Endothelial cell of umbilical vein (primary cell): ENCODE data around the gene ZNF687. TPM values are rescaled to one million over a fixed set of nuclear protein-coding genes. Genes with fewer than 3 reads are reported as not detected.
A peak's percentile ranks its signal among the peaks of the same experiment; 100 is the strongest.

Experiments
- BruUV-seq: library from RNA; stranded (reverse); fragments of 400-500 nt; replicated peaks from 2 replicates; lab custom pipeline; 2021; lab: Mats Ljungman, UMichigan
- CTCF ChIA-PET: fragments of 300-600, 350-600 bp; sonication (Branson Sonifier 250); formaldehyde crosslinking; loops from one replicate; lab custom pipeline; 2021; ENCODE audit warnings: antibody characterized with exemption, inconsistent platforms; lab: Charles Lee
- POLR2A ChIA-PET: fragments of 300-600, 350-600 bp; sonication (Branson Sonifier 250); formaldehyde crosslinking; loops from one replicate; lab custom pipeline; 2021; ENCODE audit warnings: antibody characterized with exemption, inconsistent platforms; lab: Charles Lee
- DNase-seq: peaks from one replicate; pipeline ENCODE4 v3.0.0-alpha.2; 2011; ENCODE audit warnings: low read depth, low spot score
- FAIRE-seq: peaks from 2 replicates; lab custom pipeline; 2011; peaks lifted over from hg19 to GRCh38; lab: Jason Lieb, UNC
- H2AFZ ChIP-seq: 2 replicates; pipeline ENCODE4 v1.6.0; 2012; ENCODE audit warnings: low read depth, low read length, control low read depth, inconsistent platforms
- H3K27ac ChIP-seq: 2 replicates; pipeline ENCODE4 v1.5.1; 2011; ENCODE audit warnings: low read depth, mild to moderate bottlenecking, control low read depth, low read length, moderate library complexity; ENCODE audit not compliant: insufficient read depth
- H3K27me3 ChIP-seq, 2 experiments: 2 replicates each; pipeline versions ENCODE4 v1.6.0 to v1.6.1; 2011; ENCODE audit warnings: low read length in 2 of 2, mixed read lengths in 1 of 2; ENCODE audit not compliant: control insufficient read depth in 2 of 2, insufficient read depth in 2 of 2
- H3K36me3 ChIP-seq, 2 experiments: 2 replicates in 1 of 2; 3 replicates in 1 of 2; pipeline ENCODE4 v1.5.1; 2011; ENCODE audit warnings: low read length in 2 of 2, mild to moderate bottlenecking in 1 of 2, moderate library complexity in 1 of 2; ENCODE audit not compliant: control insufficient read depth in 2 of 2, insufficient read depth in 2 of 2; ENCODE audit errors: extremely low read depth in 1 of 2
- H3K4me1 ChIP-seq: 3 replicates; pipeline ENCODE4 v1.5.1; 2011; ENCODE audit warnings: mild to moderate bottlenecking, low read length; ENCODE audit not compliant: control insufficient read depth, insufficient read depth; ENCODE audit errors: extremely low read depth
- H3K4me2 ChIP-seq: 2 replicates; pipeline ENCODE4 v1.6.1; 2011; ENCODE audit warnings: low read length, control low read depth, mixed read lengths; ENCODE audit not compliant: insufficient read depth
- H3K4me3 ChIP-seq, 3 experiments: fragments of 200-600 bp in 1 of 3; sonication (generic), shearing (Covaris generic) in 1 of 3; replicated peaks in 1 of 3; 2 replicates each; pipeline ENCODE4 v1.5.1; 2011 to 2016; ENCODE audit warnings: control low read depth in 3 of 3, low read length in 3 of 3, mild to moderate bottlenecking in 2 of 3, inconsistent platforms in 1 of 3, low read depth in 1 of 3, moderate library complexity in 1 of 3; ENCODE audit not compliant: insufficient read depth in 1 of 3
- H3K79me2 ChIP-seq: 2 replicates; pipeline ENCODE4 v1.6.0; 2012; ENCODE audit warnings: low read length, inconsistent platforms; ENCODE audit not compliant: control insufficient read depth, insufficient read depth
- H3K9ac ChIP-seq: replicated peaks from 2 replicates; pipeline ENCODE3; 2011; ENCODE audit warnings: low read length, control low read depth; ENCODE audit not compliant: insufficient read depth; ENCODE audit errors: extremely low read depth
- H3K9me1 ChIP-seq: replicated peaks from 3 replicates; pipeline ENCODE4 v1.6.0; 2011; ENCODE audit warnings: mild to moderate bottlenecking, low read length; ENCODE audit not compliant: control insufficient read depth, insufficient read depth; ENCODE audit errors: extremely low read depth
- H3K9me3 ChIP-seq: replicated peaks from 2 replicates; pipeline ENCODE4 v1.5.1; 2012; ENCODE audit warnings: low read length, inconsistent platforms; ENCODE audit not compliant: control insufficient read depth, insufficient read depth
- H4K20me1 ChIP-seq: replicated peaks from 2 replicates; pipeline ENCODE3; 2011; ENCODE audit warnings: mild to moderate bottlenecking, low read length; ENCODE audit not compliant: control insufficient read depth, insufficient read depth; ENCODE audit errors: extremely low read depth
- EZH2 ChIP-seq: IDR thresholded peaks from 2 replicates; pipeline ENCODE4 v1.6.1; 2012; ENCODE audit warnings: borderline replicate concordance, low read depth, mild to moderate bottlenecking, moderate library complexity, low read length, inconsistent platforms; ENCODE audit not compliant: severe bottlenecking
- FOS ChIP-seq: IDR thresholded peaks from 2 replicates; pipeline ENCODE4 v1.6.1; 2011; ENCODE audit warnings: mild to moderate bottlenecking, low read length, moderate library complexity, borderline replicate concordance; ENCODE audit not compliant: insufficient read depth
- GATA2 ChIP-seq: IDR thresholded peaks from 2 replicates; pipeline ENCODE4 v1.7.0; 2011; ENCODE audit warnings: low read depth, mild to moderate bottlenecking, moderate library complexity, mixed read lengths, low read length; ENCODE audit not compliant: insufficient read length, insufficient read depth
- JUN ChIP-seq: IDR thresholded peaks from 2 replicates; pipeline ENCODE4 v1.6.1; 2011; ENCODE audit warnings: borderline replicate concordance, low read depth; ENCODE audit not compliant: insufficient read length, insufficient read depth
- MYC ChIP-seq: IDR thresholded peaks from one replicate; pipeline ENCODE4 v1.6.1; 2011; ENCODE audit warnings: mild to moderate bottlenecking, low read depth, low read length
- POLR2A ChIP-seq: IDR thresholded peaks from 2 replicates; pipeline ENCODE4 v1.6.1; 2012; ENCODE audit warnings: low read depth, mild to moderate bottlenecking, control low read depth, low read length
- POLR2AphosphoS5 ChIP-seq: IDR thresholded peaks from 2 replicates; pipeline ENCODE4 v1.6.1; 2012; ENCODE audit warnings: low read depth, mild to moderate bottlenecking, control low read depth, low read length, moderate library complexity; ENCODE audit not compliant: insufficient read depth
- dilution Hi-C: fragments of 300-500 bp; cut with MboI; formaldehyde crosslinking; loops from one replicate; pipeline ENCODE4 v1.15.0; 2019; ENCODE audit warnings: low sequenced_read_pairs; ENCODE audit not compliant: extremely low pct_ligation_motif_present
- intact Hi-C: fragments of 100-400 bp; cut with micrococcal nuclease; formaldehyde crosslinking; loops from one replicate; pipeline ENCODE4 v1.10.0; 2022
- polyA plus RNA-seq, 4 experiments: library from polyadenylated mRNA; depleted of rRNA in 3 of 4; stranded (reverse) in 3 of 4; unstranded in 1 of 4; fragments of >200 nt; gene quantifications; 2 replicates each; pipeline versions ENCODE4 v1.2.1 to v1.2.3, GENCODE V29; 2011 to 2012; ENCODE audit warnings: missing spikeins in 1 of 4
- total RNA-seq: library from RNA; stranded (reverse); gene quantifications from 2 replicates; pipeline ENCODE4 v1.2.3, GENCODE V29; 2021
- TF ChIP-seq, protein P1 (sequence below), 2 donors: IDR thresholded peaks; 1 replicate in 1 of 2; 2 replicates in 1 of 2; pipeline ENCODE4 v1.5.1; 2011; ENCODE audit warnings: low read length in 2 of 2, mild to moderate bottlenecking in 2 of 2, moderate library complexity in 2 of 2, control low read depth in 1 of 2, inconsistent platforms in 1 of 2, low read depth in 1 of 2; ENCODE audit not compliant: insufficient read depth in 1 of 2; ENCODE audit errors: extremely low read depth in 1 of 2
- TF ChIP-seq, protein P2 (sequence below): IDR thresholded peaks from 2 replicates; pipeline ENCODE4 v1.6.1; 2011; ENCODE audit not compliant: insufficient read depth, insufficient read length

The ZNF687 gene
- total and polyA plus RNA-seq, 2 donors (not counting 3 experiments of a cell fraction or from before 2014, with no cell fraction given) = 17.9 to 20.1 TPM

DNA sequence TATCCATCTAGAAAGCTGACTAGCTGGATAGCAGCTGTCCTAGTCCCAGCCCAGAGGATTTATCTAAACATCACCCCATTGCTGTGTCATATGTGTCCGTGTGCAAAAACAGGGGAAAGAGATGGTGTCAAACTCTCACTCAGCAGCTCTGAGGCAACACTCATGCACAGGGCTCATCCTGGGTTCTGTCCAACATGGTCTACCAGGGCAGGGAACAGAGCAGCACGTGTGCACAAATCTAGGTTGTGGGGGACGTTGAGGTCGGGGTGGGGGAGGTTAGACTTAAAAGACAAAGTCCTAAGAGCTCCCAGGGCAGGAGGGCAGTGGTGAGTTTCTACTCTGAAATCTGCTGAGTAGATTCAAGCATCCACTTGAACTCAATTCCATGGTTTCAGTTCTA lies 28.9 kb downstream of the ZNF687 start:
- dilution Hi-C loops = no loop called here
- Histone ChIP-seq H3K4me3 (no peak overlapping the region), H3K9me3 (no peaks in the 10 kb centered on the region), H3K9ac (no peak overlapping the region), H2AFZ (no peak overlapping the region), H4K20me1 (no peaks in the 10 kb centered on the region), H3K36me3 (peaks cover 17 to 28% of the 10 kb centered on the region in 2 experiments), H3K27ac (peak overlapping the region; percentile 15), H3K9me1 (no peaks in the 10 kb centered on the region), H3K79me2 (peaks cover 18% of the 10 kb centered on the region), H3K4me2 (no peak overlapping the region), H3K27me3 (no peaks in the 10 kb centered on the region), H3K4me1 (peaks cover 37% of the 10 kb centered on the region)
- ChIA-PET POLR2A (interaction anchor here (1.0 kb wide), 1 partner anchor 17 kb away, joined by 3 read pairs; the partner anchor contains the start of gene PI4KB), CTCF (interaction anchor here (0.9 to 22.0 kb wide), 9 partner anchors 10 to 97 kb away, joined by 3 to 674 read pairs (median 3); partner anchors contain the start of genes PSMB4 and SELENBP1)
- no peak for TF ChIP-seq POLR2AphosphoS5
- TF ChIP-seq GATA2 = no peak
- TF ChIP-seq, protein P1, sequence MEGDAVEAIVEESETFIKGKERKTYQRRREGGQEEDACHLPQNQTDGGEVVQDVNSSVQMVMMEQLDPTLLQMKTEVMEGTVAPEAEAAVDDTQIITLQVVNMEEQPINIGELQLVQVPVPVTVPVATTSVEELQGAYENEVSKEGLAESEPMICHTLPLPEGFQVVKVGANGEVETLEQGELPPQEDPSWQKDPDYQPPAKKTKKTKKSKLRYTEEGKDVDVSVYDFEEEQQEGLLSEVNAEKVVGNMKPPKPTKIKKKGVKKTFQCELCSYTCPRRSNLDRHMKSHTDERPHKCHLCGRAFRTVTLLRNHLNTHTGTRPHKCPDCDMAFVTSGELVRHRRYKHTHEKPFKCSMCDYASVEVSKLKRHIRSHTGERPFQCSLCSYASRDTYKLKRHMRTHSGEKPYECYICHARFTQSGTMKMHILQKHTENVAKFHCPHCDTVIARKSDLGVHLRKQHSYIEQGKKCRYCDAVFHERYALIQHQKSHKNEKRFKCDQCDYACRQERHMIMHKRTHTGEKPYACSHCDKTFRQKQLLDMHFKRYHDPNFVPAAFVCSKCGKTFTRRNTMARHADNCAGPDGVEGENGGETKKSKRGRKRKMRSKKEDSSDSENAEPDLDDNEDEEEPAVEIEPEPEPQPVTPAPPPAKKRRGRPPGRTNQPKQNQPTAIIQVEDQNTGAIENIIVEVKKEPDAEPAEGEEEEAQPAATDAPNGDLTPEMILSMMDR (IDR thresholded peaks at IDR 0.05; ENCODE audit: extremely low read depth in 1 of 2, insufficient read depth in 1 of 2, low read depth in 1 of 2, low read length in 2 of 2) = no peak
- TF ChIP-seq, protein P2, sequence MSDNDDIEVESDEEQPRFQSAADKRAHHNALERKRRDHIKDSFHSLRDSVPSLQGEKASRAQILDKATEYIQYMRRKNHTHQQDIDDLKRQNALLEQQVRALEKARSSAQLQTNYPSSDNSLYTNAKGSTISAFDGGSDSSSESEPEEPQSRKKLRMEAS = no peak
- TF ChIP-seq MYC = no peak
- TF ChIP-seq EZH2 = no peak
- no peak for TF ChIP-seq JUN
- no peak for TF ChIP-seq POLR2A
- no peak for TF ChIP-seq FOS
- intact Hi-C loops = loop anchor here (1.0 kb wide), 2 partner anchors 10 to 17 kb away; no protein-coding TSS in a partner anchor
- no peak for FAIRE-seq
- BruUV-seq = no TSS peak
- DNase-seq = no peak
